Stimulated activated CD8-positive, alpha-beta memory T cell treated with anti-CD3 and anti-CD28 coated beads, Interleukin-4, amount 100 ng/mL, for 1 hour (primary cell): ENCODE data around the gene KRT12.

Experiments used
- DNase-seq, 2 donors: peaks; one replicate each; pipeline ENCODE4 v3.0.0-alpha.2; 2020; ENCODE audit warnings: low read depth in 2 of 2, low spot score in 1 of 2

The KRT12 gene

GRCh38 chr17:40846515-40847144 is 20.4 kb downstream of the KRT12 start:
- DNase-seq: no peak

GRCh38 chr17:40844671-40845107 is 22.3 kb downstream of the KRT12 start:
- no peak for DNase-seq

GRCh38 chr17:40843242-40843641 is 23.8 kb downstream of the KRT12 start:
- DNase-seq: no peak

GRCh38 chr17:40841246-40841645 is 25.8 kb downstream of the KRT12 start:
- DNase-seq: no peak

GRCh38 chr17:40839194-40839593 is 27.8 kb downstream of the KRT12 start:
- no peak for DNase-seq

GRCh38 chr17:40836020-40836419 is 31.0 kb downstream of the KRT12 start:
- no peak for DNase-seq

- DNase-seq: no peak
These were observed 33.1 kb downstream of the KRT12 start for GRCh38 chr17:40833882-40834281.

- no peak for DNase-seq
These were observed 34.2 kb downstream of the KRT12 start for GRCh38 chr17:40832840-40833239.

- DNase-seq: no peak
These were observed 36.8 kb downstream of the KRT12 start for GRCh38 chr17:40830085-40830776.

GRCh38 chr17:40828454-40829044 is 38.5 kb downstream of the KRT12 start:
- DNase-seq: no peak

GRCh38 chr17:40827746-40828453 is 39.1 kb downstream of the KRT12 start:
- no peak for DNase-seq

- no peak for DNase-seq
These were observed 41.4 kb downstream of the KRT12 start for GRCh38 chr17:40825599-40825998.

GRCh38 chr17:40824015-40824832 is 42.8 kb downstream of the KRT12 start:
- no peak for DNase-seq

- DNase-seq: no peak
These were observed 44.8 kb downstream of the KRT12 start, which contains the start of gene KRT10 for GRCh38 chr17:40822132-40822812. TSS of gene KRT10 (minus strand) at chr17:40822614. CDS start at chr17:40822585, 29 bp downstream.

GRCh38 chr17:40821536-40821935 is 45.5 kb downstream of the KRT12 start:
- DNase-seq: no peak

- DNase-seq: no peak
These were observed 46.7 kb downstream of the KRT12 start for GRCh38 chr17:40820228-40820838.

GRCh38 chr17:40819528-40820125 is 47.4 kb downstream of the KRT12 start:
- no peak for DNase-seq

GRCh38 chr17:40818733-40819527 is 48.1 kb downstream of the KRT12 start:
- DNase-seq: peak; percentile 52 to 72

- DNase-seq: no peak
These were observed 48.7 kb downstream of the KRT12 start for GRCh38 chr17:40818343-40818732.
